ENCODE results near the gene DNM3. TPM values are rescaled to one million over a fixed set of nuclear protein-coding genes. Genes with fewer than 3 reads are reported as not detected.

The DNM3 gene
- total RNA-seq, 1 experiment from 2014 or later = 2.7 TPM

- TF ChIP-seq CTCF (conservative IDR thresholded peaks at IDR 0.05) = no peak
- no peaks in the 10 kb centered on the region for H3K79me1 ChIP-seq (ENCODE audit: insufficient read depth, low read depth, low read length, poor library complexity, severe bottlenecking)
- H4K91ac ChIP-seq (ENCODE audit: insufficient read length, low read depth, low read length) = no peak overlapping the region
- Mint-ChIP-seq H3K9me3 (no peaks in the 10 kb centered on the region), H3K4me3 (no peak overlapping the region), H3K27ac (peak overlapping the region in 2 of 3 experiments; percentile 20 to 26; a peak in 1 of 7 replicates), H3K36me3 (ENCODE audit: insufficient read depth in 1 of 3, low read depth in 3 of 3) (no peaks in the 10 kb centered on the region), H3K27me3 (ENCODE audit: low read depth) (no peaks in the 10 kb centered on the region), H3K4me1 (peaks cover 21 to 31% of the 10 kb centered on the region in 2 experiments)
- no peak overlapping the region for H3K14ac ChIP-seq (ENCODE audit: insufficient read depth, low read length)
- no peak overlapping the region for H2BK5ac ChIP-seq (ENCODE audit: insufficient read length, low read length)
- no peaks in the 10 kb centered on the region for H3K9me3 ChIP-seq (ENCODE audit: control insufficient read depth, low read depth, low read length)
- no peak overlapping the region for H2BK12ac ChIP-seq (ENCODE audit: insufficient read length, low read depth, low read length)
- H4K8ac ChIP-seq (replicated peaks; ENCODE audit: insufficient read length, low read depth, low read length) = no peak overlapping the region
- H3K79me2 ChIP-seq (ENCODE audit: insufficient read depth, low read length) = no peaks in the 10 kb centered on the region
- H4K5ac ChIP-seq (ENCODE audit: insufficient read length, low read depth, low read length) = no peak overlapping the region
- H3K4me2 ChIP-seq (ENCODE audit: insufficient read depth, insufficient read length, low read length) = no peak overlapping the region
- no peak overlapping the region for H3K4ac ChIP-seq (ENCODE audit: low read depth, low read length)
- no peak overlapping the region for H2BK120ac ChIP-seq (ENCODE audit: low read depth, low read length, poor library complexity, severe bottlenecking)
- no peaks in the 10 kb centered on the region for H3K23me2 ChIP-seq (ENCODE audit: insufficient read length, low read depth, low read length, poor library complexity, severe bottlenecking)
- DNase-seq = no peak
- no peak overlapping the region for H3K56ac ChIP-seq (ENCODE audit: insufficient read length, low read depth, low read length)
- no peak overlapping the region for H3K27ac ChIP-seq (ENCODE audit: insufficient read length, low read depth, low read length)
- no peak overlapping the region for H3T11ph ChIP-seq (ENCODE audit: low read length)
- H2BK20ac ChIP-seq (ENCODE audit: low read depth, low read length, poor library complexity, severe bottlenecking) = no peak overlapping the region
- no peaks in the 10 kb centered on the region for H3K27me3 ChIP-seq (ENCODE audit: insufficient read depth, low read length)
- H3K9ac ChIP-seq (ENCODE audit: extremely low read depth, insufficient read length, low read length) = no peak overlapping the region
- WGBS (ENCODE audit: extremely low coverage, insufficient read length, low lambda C conversion rate) = no CpG with 5 or more reads among the region's 7 CpGs
- H4K20me1 ChIP-seq (ENCODE audit: control insufficient read depth, insufficient read depth, insufficient read length) = no peaks in the 10 kb centered on the region
- H2BK15ac ChIP-seq (ENCODE audit: low read depth, low read length) = no peak overlapping the region
- H2AFZ ChIP-seq (ENCODE audit: low read length) = no peak overlapping the region
- no peaks in the 10 kb centered on the region for H3K4me1 ChIP-seq (ENCODE audit: insufficient read depth, low read length)
- no peak overlapping the region for H3K18ac ChIP-seq (ENCODE audit: insufficient read length, low read depth, low read length)
- H2AK5ac ChIP-seq (ENCODE audit: insufficient read length, low read length) = no peak overlapping the region
- no peak overlapping the region for H3K23ac ChIP-seq (ENCODE audit: insufficient read length, low read depth, low read length)
These were observed 300.1 kb downstream of the DNM3 start for GRCh38 chr1:172141341-172141881.
